ENCODE measurements around the gene MAGED2. TPM values are rescaled to one million over a fixed set of nuclear protein-coding genes. Genes with fewer than 3 reads are reported as not detected.

The MAGED2 gene
- total RNA-seq, 1 donor from 2014 or later, result 377 TPM

DNA sequence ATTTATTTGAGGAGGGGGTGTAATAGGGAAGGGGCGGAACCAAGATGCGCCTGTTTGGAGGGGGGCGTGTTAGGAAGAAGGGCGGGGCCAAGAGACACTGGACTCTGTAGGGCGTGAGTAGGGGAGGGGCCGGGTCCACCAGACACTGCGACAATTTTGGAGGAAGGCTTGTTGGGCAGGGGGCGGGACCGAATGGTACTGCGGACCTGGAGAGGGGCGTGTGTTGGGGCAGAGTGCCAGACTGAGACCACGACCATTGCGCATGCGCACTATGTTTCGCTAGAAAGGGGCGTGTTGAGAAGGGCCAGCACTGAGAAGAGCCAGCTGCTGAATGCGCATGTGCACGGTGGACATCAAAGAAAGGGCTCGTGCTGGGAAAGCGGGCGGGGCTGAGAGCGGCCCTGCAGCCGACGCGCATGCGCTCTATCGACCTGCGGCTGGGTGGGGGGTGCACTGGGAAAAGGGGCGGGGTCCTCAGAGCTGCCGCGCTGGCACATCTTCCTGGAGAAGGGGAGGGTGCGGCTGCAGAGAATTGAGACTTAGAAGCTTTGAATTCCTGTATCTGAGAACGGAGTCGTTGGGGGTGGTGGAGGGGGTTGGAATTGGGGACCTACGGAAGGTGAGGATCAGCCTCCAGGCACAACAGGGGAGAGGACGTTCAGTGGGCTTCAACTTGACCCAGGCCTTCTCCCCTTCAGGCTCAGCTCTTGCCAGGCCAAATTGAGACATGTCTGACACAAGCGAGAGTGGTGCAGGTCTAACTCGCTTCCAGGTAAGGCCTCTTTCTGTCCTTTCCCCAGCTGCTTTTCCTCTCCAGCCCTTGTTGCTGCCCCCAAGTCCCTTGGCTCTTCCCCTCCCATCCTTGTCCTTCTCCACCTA is 1.3 kb downstream of the MAGED2 start:
- TF ChIP-seq, protein P1, sequence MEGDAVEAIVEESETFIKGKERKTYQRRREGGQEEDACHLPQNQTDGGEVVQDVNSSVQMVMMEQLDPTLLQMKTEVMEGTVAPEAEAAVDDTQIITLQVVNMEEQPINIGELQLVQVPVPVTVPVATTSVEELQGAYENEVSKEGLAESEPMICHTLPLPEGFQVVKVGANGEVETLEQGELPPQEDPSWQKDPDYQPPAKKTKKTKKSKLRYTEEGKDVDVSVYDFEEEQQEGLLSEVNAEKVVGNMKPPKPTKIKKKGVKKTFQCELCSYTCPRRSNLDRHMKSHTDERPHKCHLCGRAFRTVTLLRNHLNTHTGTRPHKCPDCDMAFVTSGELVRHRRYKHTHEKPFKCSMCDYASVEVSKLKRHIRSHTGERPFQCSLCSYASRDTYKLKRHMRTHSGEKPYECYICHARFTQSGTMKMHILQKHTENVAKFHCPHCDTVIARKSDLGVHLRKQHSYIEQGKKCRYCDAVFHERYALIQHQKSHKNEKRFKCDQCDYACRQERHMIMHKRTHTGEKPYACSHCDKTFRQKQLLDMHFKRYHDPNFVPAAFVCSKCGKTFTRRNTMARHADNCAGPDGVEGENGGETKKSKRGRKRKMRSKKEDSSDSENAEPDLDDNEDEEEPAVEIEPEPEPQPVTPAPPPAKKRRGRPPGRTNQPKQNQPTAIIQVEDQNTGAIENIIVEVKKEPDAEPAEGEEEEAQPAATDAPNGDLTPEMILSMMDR (IDR thresholded peaks at IDR 0.05), result no peak
- Mint-ChIP-seq H3K9me3 (ENCODE audit: unreplicated experiment) (peaks cover 5% of the 10 kb centered on the region), H3K4me1 (ENCODE audit: unreplicated experiment) (peaks cover 22% of the 10 kb centered on the region), H3K36me3 (ENCODE audit: unreplicated experiment) (peaks cover 24% of the 10 kb centered on the region), H3K4me3 (ENCODE audit: unreplicated experiment) (peak overlapping the region; percentile 94), H3K27me3 (ENCODE audit: unreplicated experiment) (peaks cover 6% of the 10 kb centered on the region), H3K27ac (ENCODE audit: unreplicated experiment) (peak overlapping the region; percentile 99)
- DNase-seq (ENCODE audit: extremely low spot score, unreplicated experiment), result peak; percentile 98

DNA sequence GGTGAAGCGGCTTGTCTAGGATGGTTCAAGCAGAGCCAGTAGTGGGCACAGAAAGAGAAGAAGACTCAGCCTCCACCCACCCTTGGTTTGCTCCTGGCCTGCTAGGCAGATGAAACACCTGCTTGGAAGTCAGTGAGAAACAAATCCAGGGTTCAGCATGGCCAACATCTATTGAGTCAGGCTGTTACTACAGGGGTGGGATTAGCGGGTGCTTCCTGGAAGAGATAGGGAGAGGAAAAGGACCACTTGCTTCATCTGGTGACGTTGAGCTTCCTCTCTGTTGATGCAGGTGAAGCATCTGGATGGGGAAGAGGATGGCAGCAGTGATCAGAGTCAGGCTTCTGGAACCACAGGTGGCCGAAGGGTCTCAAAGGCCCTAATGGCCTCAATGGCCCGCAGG is 3.0 kb downstream of the MAGED2 start:
- DNase-seq (ENCODE audit: extremely low spot score, unreplicated experiment), result no peak
- Mint-ChIP-seq H3K4me1 (ENCODE audit: unreplicated experiment) (peaks cover 22% of the 10 kb centered on the region), H3K36me3 (ENCODE audit: unreplicated experiment) (peaks cover 30% of the 10 kb centered on the region), H3K27ac (ENCODE audit: unreplicated experiment) (peak overlapping the region; percentile 20), H3K9me3 (ENCODE audit: unreplicated experiment) (peaks cover 9% of the 10 kb centered on the region), H3K27me3 (ENCODE audit: unreplicated experiment) (peaks cover 3% of the 10 kb centered on the region), H3K4me3 (ENCODE audit: unreplicated experiment) (peak overlapping the region; percentile 94)
- TF ChIP-seq, protein P1 (IDR thresholded peaks at IDR 0.05), result no peak

DNA sequence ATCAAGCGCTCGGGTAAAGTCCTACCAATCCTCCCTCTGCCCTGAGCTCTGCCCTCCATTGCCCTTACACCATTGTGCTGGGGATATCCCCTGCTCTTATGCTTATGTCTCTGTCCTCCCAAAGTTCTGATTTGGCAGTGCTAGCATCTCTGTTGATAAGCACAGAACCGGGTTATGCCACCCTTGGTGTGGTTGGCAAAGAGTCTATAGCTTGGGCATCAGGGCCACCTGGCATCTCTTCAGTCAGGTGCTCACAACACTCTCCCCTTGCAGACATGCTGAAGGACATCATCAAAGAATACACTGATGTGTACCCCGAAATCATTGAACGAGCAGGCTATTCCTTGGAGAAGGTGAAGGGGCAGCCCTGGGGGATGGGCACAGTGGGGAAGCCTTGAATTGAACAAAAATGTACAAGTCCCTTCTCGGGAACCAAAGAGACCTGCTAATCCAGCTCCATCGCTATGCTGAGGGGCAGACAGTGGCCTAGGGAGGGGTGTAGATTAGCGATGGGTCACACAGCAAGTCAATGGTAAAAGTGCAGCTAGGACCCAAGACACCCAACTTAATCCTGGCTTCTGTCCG is 3.8 kb downstream of the MAGED2 start:
- Mint-ChIP-seq H3K27me3 (ENCODE audit: unreplicated experiment) (no peaks in the 10 kb centered on the region), H3K4me1 (ENCODE audit: unreplicated experiment) (peaks cover 22% of the 10 kb centered on the region), H3K4me3 (ENCODE audit: unreplicated experiment) (peak overlapping the region; percentile 27), H3K9me3 (ENCODE audit: unreplicated experiment) (peaks cover 9% of the 10 kb centered on the region), H3K27ac (ENCODE audit: unreplicated experiment) (no peak overlapping the region), H3K36me3 (ENCODE audit: unreplicated experiment) (peaks cover 39% of the 10 kb centered on the region)
- TF ChIP-seq, protein P1 (IDR thresholded peaks at IDR 0.05), result no peak
- DNase-seq (ENCODE audit: extremely low spot score, unreplicated experiment), result no peak

DNA sequence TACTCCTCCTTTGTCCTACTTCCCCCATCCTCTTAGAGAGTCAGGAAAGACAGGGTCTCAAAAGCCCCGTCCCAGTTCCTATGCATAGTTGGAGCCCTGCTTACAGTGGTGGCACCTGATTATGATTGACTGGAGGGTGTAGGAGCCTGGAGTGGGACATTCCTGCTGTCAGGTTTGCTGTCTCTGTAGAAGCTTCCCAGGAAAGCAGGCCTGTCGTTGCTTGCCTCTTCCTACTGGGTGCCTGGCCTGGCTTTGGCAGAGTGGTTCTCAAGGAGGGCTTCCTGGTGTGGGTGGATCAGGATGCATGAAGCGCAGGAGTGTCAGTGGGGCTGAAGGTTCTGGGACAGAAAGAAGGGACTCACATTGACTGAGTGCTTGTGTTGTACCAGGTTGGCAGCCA is 4.8 kb downstream of the MAGED2 start:
- TF ChIP-seq, protein P1 (IDR thresholded peaks at IDR 0.05), result no peak
- Mint-ChIP-seq H3K4me1 (ENCODE audit: unreplicated experiment) (peaks cover 20% of the 10 kb centered on the region), H3K27ac (ENCODE audit: unreplicated experiment) (no peak overlapping the region), H3K27me3 (ENCODE audit: unreplicated experiment) (no peaks in the 10 kb centered on the region), H3K9me3 (ENCODE audit: unreplicated experiment) (peaks cover 9% of the 10 kb centered on the region), H3K4me3 (ENCODE audit: unreplicated experiment) (no peak overlapping the region), H3K36me3 (ENCODE audit: unreplicated experiment) (peaks cover 40% of the 10 kb centered on the region)
- no peak for DNase-seq (ENCODE audit: extremely low spot score, unreplicated experiment)

DNA sequence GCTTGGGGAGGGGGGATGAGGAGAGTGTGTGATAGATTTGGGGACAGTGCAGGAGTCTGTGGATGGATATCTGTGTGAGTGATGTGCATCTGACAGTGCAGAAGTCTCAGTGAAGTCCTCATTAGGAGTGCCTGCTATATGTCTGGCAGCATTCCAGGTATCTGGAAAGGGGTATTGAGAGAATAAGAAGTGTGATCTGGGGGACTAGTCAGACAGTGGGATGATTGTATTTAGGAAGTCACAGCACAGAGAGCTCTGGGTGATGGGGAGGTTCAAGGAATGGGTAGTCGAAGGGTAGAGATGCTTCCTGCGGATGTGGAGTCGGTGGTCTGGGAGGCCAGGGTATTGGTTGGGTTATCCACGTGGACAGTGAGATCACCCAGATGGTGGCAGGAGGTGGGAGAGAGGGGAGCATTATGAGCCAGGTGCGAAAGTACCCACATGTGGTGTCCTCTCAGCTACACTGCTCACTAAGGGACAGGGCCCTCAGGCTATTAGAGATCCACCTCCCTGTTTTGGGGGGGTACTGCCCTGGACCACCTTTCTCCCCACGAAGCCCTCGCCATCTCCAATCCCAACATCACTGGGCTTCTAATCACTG is 9.8 kb downstream of the MAGED2 start:
- Mint-ChIP-seq H3K4me1 (ENCODE audit: unreplicated experiment) (no peaks in the 10 kb centered on the region), H3K27ac (ENCODE audit: unreplicated experiment) (no peak overlapping the region), H3K27me3 (ENCODE audit: unreplicated experiment) (no peaks in the 10 kb centered on the region), H3K36me3 (ENCODE audit: unreplicated experiment) (peaks cover 22% of the 10 kb centered on the region), H3K9me3 (ENCODE audit: unreplicated experiment) (peaks cover 9% of the 10 kb centered on the region), H3K4me3 (ENCODE audit: unreplicated experiment) (no peak overlapping the region)
- no peak for DNase-seq (ENCODE audit: extremely low spot score, unreplicated experiment)
- TF ChIP-seq, protein P1 (IDR thresholded peaks at IDR 0.05), result no peak
